ENCODE data around the gene NCAPG2. TPM values are rescaled to one million over a fixed set of nuclear protein-coding genes. Genes with fewer than 3 reads are reported as not detected.
A peak's percentile ranks its signal among the peaks of the same experiment; 100 is the strongest.

NCAPG2 gene
- total RNA-seq, 4 donors from 2014 or later, result 4.6 to 6.4 (median 5.6) TPM

- Histone ChIP-seq H3K27ac (no peak overlapping the region), H3K27me3 (no peaks in the 10 kb centered on the region), H3K4me3 (no peak overlapping the region), H3K4me1 (no peaks in the 10 kb centered on the region), H3K9me3 (no peaks in the 10 kb centered on the region), H3K36me3 (peaks cover 0 to 49% of the 10 kb centered on the region in 2 donors)
- ATAC-seq, result no peak
- WGBS, 2 donors (ENCODE audit: low coverage in 1 of 2), result 100% methylated on average over 1 to 4 of the region's 11 CpGs
- no peak for TF ChIP-seq POLR2A (IDR thresholded peaks at IDR 0.05)
- no peak for TF ChIP-seq POLR2AphosphoS5 (IDR thresholded peaks at IDR 0.05)
- no peak for TF ChIP-seq EP300 (IDR thresholded peaks at IDR 0.05)
- TF ChIP-seq, protein P1, sequence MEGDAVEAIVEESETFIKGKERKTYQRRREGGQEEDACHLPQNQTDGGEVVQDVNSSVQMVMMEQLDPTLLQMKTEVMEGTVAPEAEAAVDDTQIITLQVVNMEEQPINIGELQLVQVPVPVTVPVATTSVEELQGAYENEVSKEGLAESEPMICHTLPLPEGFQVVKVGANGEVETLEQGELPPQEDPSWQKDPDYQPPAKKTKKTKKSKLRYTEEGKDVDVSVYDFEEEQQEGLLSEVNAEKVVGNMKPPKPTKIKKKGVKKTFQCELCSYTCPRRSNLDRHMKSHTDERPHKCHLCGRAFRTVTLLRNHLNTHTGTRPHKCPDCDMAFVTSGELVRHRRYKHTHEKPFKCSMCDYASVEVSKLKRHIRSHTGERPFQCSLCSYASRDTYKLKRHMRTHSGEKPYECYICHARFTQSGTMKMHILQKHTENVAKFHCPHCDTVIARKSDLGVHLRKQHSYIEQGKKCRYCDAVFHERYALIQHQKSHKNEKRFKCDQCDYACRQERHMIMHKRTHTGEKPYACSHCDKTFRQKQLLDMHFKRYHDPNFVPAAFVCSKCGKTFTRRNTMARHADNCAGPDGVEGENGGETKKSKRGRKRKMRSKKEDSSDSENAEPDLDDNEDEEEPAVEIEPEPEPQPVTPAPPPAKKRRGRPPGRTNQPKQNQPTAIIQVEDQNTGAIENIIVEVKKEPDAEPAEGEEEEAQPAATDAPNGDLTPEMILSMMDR (IDR thresholded peaks at IDR 0.05), result no peak
These were observed 49.1 kb downstream of the NCAPG2 start for GRCh38 chr7:158655507-158655906.

DNA sequence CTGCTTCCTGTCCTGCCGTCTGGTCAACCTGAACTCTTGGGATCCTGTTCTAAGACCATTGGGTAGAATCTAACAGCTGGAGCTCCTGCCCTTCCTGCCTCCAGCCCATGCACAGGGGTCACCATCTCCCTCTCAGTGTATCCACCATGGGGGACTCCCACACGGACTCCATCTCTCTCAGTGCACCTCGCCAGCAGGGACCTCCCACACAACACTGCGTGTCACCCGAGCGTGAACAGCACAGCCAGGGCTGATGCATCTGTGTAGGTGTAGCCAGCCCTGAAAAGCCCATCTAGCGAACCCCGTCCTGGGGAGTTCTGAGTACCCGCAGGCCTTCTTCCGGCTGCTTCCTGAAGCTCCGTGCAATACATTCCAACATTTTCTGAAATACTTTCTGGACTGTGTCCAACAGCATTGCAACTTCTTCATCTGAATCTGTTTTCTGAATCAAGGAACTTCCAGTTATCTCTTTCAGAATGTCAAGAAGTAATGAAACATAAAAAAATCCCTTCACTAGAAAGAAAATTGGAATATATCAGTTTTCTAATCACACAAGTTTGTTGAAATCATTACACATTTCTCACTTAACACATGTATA is 52.5 kb downstream of the NCAPG2 start:
- TF ChIP-seq, protein P1 (IDR thresholded peaks at IDR 0.05), result no peak
- TF ChIP-seq EP300 (IDR thresholded peaks at IDR 0.05) (no peak), POLR2A (IDR thresholded peaks at IDR 0.05) (no peak), POLR2AphosphoS5 (IDR thresholded peaks at IDR 0.05) (no peak)
- H3K27me3 ChIP-seq, result no peaks in the 10 kb centered on the region
- H3K27ac ChIP-seq, result no peak overlapping the region
- 93 to 96% methylated on average over 3 to 5 of the region's 11 CpGs for WGBS, 2 donors (ENCODE audit: low coverage in 1 of 2)
- no peak overlapping the region for H3K4me3 ChIP-seq
- no peak for ATAC-seq
- H3K36me3 ChIP-seq, result peaks cover 0 to 52% of the 10 kb centered on the region in 2 donors
- H3K4me1 ChIP-seq, result no peaks in the 10 kb centered on the region
- H3K9me3 ChIP-seq, result no peaks in the 10 kb centered on the region

GRCh38 chr7:158650821-158651225 is 53.8 kb downstream of the NCAPG2 start:
- H3K27me3 ChIP-seq, result no peaks in the 10 kb centered on the region
- H3K4me1 ChIP-seq, result no peaks in the 10 kb centered on the region
- WGBS, 2 donors (ENCODE audit: low coverage in 1 of 2), result 92 to 96% methylated on average over 5 of the region's 7 CpGs
- TF ChIP-seq, protein P1 (IDR thresholded peaks at IDR 0.05), result no peak
- no peak overlapping the region for H3K27ac ChIP-seq
- no peak for ATAC-seq
- no peak overlapping the region for H3K4me3 ChIP-seq
- no peaks in the 10 kb centered on the region for H3K9me3 ChIP-seq
- peaks cover 0 to 52% of the 10 kb centered on the region in 2 donors for H3K36me3 ChIP-seq

DNA sequence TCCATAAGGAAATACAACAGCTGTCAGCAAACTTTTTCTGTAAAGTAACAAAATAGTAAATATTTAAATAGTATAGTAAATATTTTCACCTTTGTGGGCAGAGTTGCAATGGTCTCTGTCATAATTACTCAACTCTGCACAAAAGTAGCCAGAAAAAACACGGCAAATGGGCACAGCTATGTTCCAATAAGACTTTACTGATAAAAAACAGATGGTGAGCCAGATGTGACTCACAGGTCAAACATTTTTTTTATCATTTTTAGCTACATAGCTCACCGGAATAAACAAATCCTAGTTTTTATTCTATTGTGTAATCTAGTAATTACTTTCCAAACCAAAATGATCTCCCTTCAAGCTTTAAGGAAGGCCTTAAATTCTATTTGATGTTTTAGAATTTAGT is 55.3 kb downstream of the NCAPG2 start:
- peak; percentile 59 for TF ChIP-seq POLR2AphosphoS5 (IDR thresholded peaks at IDR 0.05)
- TF ChIP-seq EP300 (IDR thresholded peaks at IDR 0.05), result no peak
- Histone ChIP-seq H3K27me3 (no peaks in the 10 kb centered on the region), H3K4me1 (no peaks in the 10 kb centered on the region), H3K9me3 (no peaks in the 10 kb centered on the region), H3K27ac (peak overlapping the region in 1 of 4 donors; percentile 42), H3K36me3 (peaks cover 0 to 53% of the 10 kb centered on the region in 2 donors), H3K4me3 (no peak overlapping the region)
- ATAC-seq, result peak; percentile 85
- 10 to 42% methylated on average over 2 of the region's 2 CpGs for WGBS, 2 donors (ENCODE audit: low coverage in 1 of 2)

DNA sequence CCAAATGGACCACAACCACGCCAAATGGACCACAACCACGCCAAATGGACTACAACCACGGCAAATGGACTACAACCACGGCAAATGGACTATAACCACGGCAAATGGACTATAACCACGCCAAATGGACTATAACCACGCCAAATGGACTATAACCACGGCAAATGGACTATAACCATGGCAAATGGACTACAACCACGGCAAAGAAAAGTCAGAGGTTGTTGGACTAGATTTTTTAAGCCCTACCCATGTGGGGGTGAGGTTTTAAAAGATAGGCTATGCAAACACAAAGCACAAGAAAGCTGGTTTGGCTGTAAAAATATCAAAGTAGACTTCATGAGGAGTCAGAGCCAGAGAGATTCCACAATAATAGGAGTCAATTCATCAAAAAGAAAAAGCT is 55.8 kb downstream of the NCAPG2 start:
- 71 to 93% methylated on average over 5 to 8 of the region's 9 CpGs for WGBS, 2 donors (ENCODE audit: low coverage in 1 of 2)
- peak overlapping the region in 1 of 4 donors; percentile 25 for H3K27ac ChIP-seq

More for the DNA sequence above, 55.8 kb downstream of the NCAPG2 start:
- Histone ChIP-seq H3K4me3 (no peak overlapping the region), H3K4me1 (no peaks in the 10 kb centered on the region), H3K36me3 (peaks cover 0 to 53% of the 10 kb centered on the region in 2 donors), H3K27me3 (no peaks in the 10 kb centered on the region), H3K9me3 (no peaks in the 10 kb centered on the region)
- ATAC-seq, result peak; percentile 38
- TF ChIP-seq POLR2A (IDR thresholded peaks at IDR 0.05), result no peak
- TF ChIP-seq EP300 (IDR thresholded peaks at IDR 0.05), result no peak
- TF ChIP-seq, protein P1 (IDR thresholded peaks at IDR 0.05), result no peak
- TF ChIP-seq POLR2AphosphoS5 (IDR thresholded peaks at IDR 0.05), result no peak

Data from gastroesophageal sphincter (tissue), 4 donors.